ENCODE data around the gene TAF6. TPM values are rescaled to one million over a fixed set of nuclear protein-coding genes. Genes with fewer than 3 reads are reported as not detected.
"Not testable (repeated sequence)": the region's sequence is repeated elsewhere in the genome, so short reads cannot be mapped to it uniquely, and the experiment has no call there.

TAF6 gene
- total RNA-seq, 1 donor from 2014 or later = 34.9 TPM

DNA sequence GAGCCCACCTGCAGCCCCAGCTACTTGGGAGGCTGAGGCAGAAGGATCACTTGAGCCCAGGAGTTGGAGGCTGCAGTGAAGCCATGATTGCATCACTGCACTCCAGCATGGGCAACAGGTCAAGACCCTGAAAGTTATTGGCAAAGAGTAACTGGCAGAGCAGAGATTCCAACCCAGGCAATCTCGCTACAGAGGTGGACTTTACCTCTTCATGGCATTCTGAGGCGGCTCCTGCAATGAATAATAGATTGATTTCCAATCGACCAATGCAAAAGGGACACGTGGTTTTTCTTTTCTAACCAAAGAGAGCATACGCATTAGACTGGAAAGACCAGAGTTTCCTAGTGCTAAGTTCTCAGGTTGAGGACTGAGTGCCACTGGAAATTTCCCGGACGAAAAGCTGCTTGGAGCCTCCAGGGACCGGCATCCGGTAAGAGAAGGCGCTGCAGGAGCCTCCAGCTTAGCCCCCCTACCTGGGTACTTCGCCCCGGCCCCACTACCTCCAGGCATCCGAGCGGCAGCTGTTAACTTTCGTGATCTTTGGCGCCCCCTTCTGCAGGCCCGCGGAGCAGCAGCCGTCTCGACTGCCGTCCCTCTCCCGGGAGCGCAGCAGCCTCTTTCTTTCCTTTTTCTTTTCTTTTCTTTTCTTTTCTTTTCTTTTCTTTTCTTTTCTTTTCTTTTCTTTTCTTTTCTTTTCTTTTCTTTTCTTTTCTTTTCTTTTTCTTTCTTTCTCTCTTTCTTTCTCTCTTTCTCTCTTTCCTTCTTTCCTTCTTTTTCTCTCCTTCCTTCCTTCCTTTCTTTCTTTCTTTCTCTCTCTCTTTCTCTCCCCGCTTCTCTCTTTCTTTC lies 11.7 kb upstream of the TAF6 start:
- H3K4me3 ChIP-seq = no peak overlapping the region
- no peak overlapping the region for H3K27ac ChIP-seq
- TF ChIP-seq, protein P1, sequence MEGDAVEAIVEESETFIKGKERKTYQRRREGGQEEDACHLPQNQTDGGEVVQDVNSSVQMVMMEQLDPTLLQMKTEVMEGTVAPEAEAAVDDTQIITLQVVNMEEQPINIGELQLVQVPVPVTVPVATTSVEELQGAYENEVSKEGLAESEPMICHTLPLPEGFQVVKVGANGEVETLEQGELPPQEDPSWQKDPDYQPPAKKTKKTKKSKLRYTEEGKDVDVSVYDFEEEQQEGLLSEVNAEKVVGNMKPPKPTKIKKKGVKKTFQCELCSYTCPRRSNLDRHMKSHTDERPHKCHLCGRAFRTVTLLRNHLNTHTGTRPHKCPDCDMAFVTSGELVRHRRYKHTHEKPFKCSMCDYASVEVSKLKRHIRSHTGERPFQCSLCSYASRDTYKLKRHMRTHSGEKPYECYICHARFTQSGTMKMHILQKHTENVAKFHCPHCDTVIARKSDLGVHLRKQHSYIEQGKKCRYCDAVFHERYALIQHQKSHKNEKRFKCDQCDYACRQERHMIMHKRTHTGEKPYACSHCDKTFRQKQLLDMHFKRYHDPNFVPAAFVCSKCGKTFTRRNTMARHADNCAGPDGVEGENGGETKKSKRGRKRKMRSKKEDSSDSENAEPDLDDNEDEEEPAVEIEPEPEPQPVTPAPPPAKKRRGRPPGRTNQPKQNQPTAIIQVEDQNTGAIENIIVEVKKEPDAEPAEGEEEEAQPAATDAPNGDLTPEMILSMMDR (IDR thresholded peaks at IDR 0.05) = peak; percentile 87
- no peaks in the 10 kb centered on the region for H3K36me3 ChIP-seq
- peak; percentile 45 for ATAC-seq
- H3K27me3 ChIP-seq = no peaks in the 10 kb centered on the region
- intact Hi-C loops (cut with DNase I) = loop anchor here (10.0 kb wide), 1 partner anchor 84 kb away; the partner anchor contains the start of gene PVRIG
- DNase-seq = peak; percentile 88
- no peaks in the 10 kb centered on the region for H3K9me3 ChIP-seq
- peaks cover 12% of the 10 kb centered on the region for H3K4me1 ChIP-seq

DNA sequence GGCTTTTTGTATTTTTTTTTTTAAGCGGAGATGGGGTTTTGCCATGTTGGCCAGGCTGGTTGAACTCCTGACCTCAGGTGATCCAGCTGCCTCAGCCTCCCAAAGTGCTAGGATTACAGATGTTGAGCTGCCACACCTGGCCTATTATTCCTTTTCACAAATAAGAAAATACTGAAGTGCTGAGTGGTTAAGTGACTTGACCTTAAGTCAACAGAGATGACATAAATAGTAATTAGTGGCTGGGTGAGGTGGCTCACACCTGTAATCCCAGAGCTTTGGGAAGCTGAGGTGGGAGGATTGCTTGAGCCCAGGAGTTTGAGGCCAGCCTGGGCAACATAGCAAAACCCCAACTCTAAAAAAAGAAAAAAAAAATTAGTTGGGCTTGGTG lies 11.1 kb upstream of the TAF6 start:
- H3K27ac ChIP-seq, DNase-seq, H3K36me3 ChIP-seq, H3K4me3 ChIP-seq, H3K27me3 ChIP-seq, ATAC-seq, H3K9me3 ChIP-seq: not testable (repeated sequence)
- H3K4me1 ChIP-seq = peaks cover 16% of the 10 kb centered on the region
- intact Hi-C loops (cut with DNase I) = loop anchor here (10.0 kb wide), 1 partner anchor 85 kb away; the partner anchor contains the start of gene PVRIG

- Histone ChIP-seq H3K4me3 (no peak overlapping the region), H3K27me3 (no peaks in the 10 kb centered on the region), H3K27ac (no peak overlapping the region), H3K4me1 (peaks cover 16% of the 10 kb centered on the region), H3K36me3 (no peaks in the 10 kb centered on the region), H3K9me3 (no peaks in the 10 kb centered on the region)
- no peak for ATAC-seq
- intact Hi-C loops (cut with DNase I) = no loop called here
- no peak for DNase-seq
- TF ChIP-seq, protein P1 (IDR thresholded peaks at IDR 0.05) = no peak
Measured at GRCh38 chr7:100128637-100128963, 9.4 kb upstream of the TAF6 start.

- Histone ChIP-seq H3K4me1 (peaks cover 16% of the 10 kb centered on the region), H3K27ac (peak overlapping the region; percentile 95), H3K9me3 (no peaks in the 10 kb centered on the region), H3K4me3 (peak overlapping the region; percentile 88), H3K36me3 (no peaks in the 10 kb centered on the region), H3K27me3 (no peaks in the 10 kb centered on the region)
- DNase-seq (no peak), ATAC-seq (no peak)
- intact Hi-C loops (cut with DNase I) = no loop called here
- TF ChIP-seq, protein P1 (IDR thresholded peaks at IDR 0.05) = no peak
Measured at GRCh38 chr7:100127866-100128636, 8.9 kb upstream of the TAF6 start.

GRCh38 chr7:100126931-100127865 lies 8.0 kb upstream of the TAF6 start, which contains the start of gene MBLAC1:
MBLAC1 (plus strand) TSS chr7:100126967; CDS start chr7:100127396, 429 bp downstream.
- peaks cover 16% of the 10 kb centered on the region for H3K4me1 ChIP-seq
- H3K4me3 ChIP-seq = peak within 1 kb of the TSS; percentile 88
- intact Hi-C loops (cut with DNase I) = no loop called here
- peak within 1 kb of the TSS; percentile 95 for H3K27ac ChIP-seq
- TF ChIP-seq, protein P1 (IDR thresholded peaks at IDR 0.05) = no peak
- DNase-seq (peak; percentile 92), ATAC-seq (peak; percentile 96)
- H3K9me3 ChIP-seq = no peaks in the 10 kb centered on the region
- H3K36me3 ChIP-seq = peaks cover 5% of the 10 kb centered on the region
- no peaks in the 10 kb centered on the region for H3K27me3 ChIP-seq
